MCF 10A (cell line): ENCODE data around the gene ADARB2. TPM values are rescaled to one million over a fixed set of nuclear protein-coding genes. Genes with fewer than 3 reads are reported as not detected.

Experiments used
- BruUV-seq: library from RNA; stranded (reverse); fragments of 400-500 nt; replicated peaks from 2 replicates; lab custom pipeline; 2021; lab: Mats Ljungman, UMichigan
- CTCF ChIA-PET: fragments of 300-600 bp; sonication (Branson Sonifier 250); formaldehyde crosslinking; extraction: SDS; loops from one replicate; lab custom pipeline; 2021; ENCODE audit warnings: antibody characterized with exemption, inconsistent platforms; lab: Yijun Ruan, JAX
- POLR2A ChIA-PET: fragments of 300-600, 350-650 bp; sonication (Branson Sonifier 250); formaldehyde crosslinking; extraction: SDS; loops from one replicate; lab custom pipeline; 2020; ENCODE audit warnings: antibody characterized with exemption, inconsistent platforms; lab: Yijun Ruan, JAX
- DNase-seq: peaks from one replicate; pipeline ENCODE4 v3.0.0-alpha.2; 2018; ENCODE audit not compliant: unreplicated experiment
- H3K27ac Mint-ChIP-seq: one replicate; pipeline ENCODE4 v1.8.0; 2022; ENCODE audit warnings: mild to moderate bottlenecking, low read depth, mixed read lengths; ENCODE audit not compliant: unreplicated experiment
- H3K27me3 Mint-ChIP-seq: one replicate; pipeline ENCODE4 v1.8.0; 2022; ENCODE audit warnings: mixed read lengths; ENCODE audit not compliant: insufficient read depth, unreplicated experiment
- H3K36me3 Mint-ChIP-seq: one replicate; pipeline ENCODE4 v1.8.0; 2022; ENCODE audit warnings: mild to moderate bottlenecking, moderate library complexity, mixed read lengths; ENCODE audit not compliant: insufficient read depth, unreplicated experiment
- H3K4me1 Mint-ChIP-seq: one replicate; pipeline ENCODE4 v1.8.0; 2022; ENCODE audit warnings: mixed read lengths; ENCODE audit not compliant: insufficient read depth, unreplicated experiment
- H3K4me3 Mint-ChIP-seq: one replicate; pipeline ENCODE4 v1.8.0; 2022; ENCODE audit warnings: mild to moderate bottlenecking, moderate library complexity, mixed read lengths; ENCODE audit not compliant: unreplicated experiment
- H3K9me3 Mint-ChIP-seq: one replicate; pipeline ENCODE4 v1.8.0; 2022; ENCODE audit warnings: mixed read lengths; ENCODE audit not compliant: unreplicated experiment
- CTCF ChIP-seq: fragments of 200-600 bp; IDR thresholded peaks from one replicate; pipeline ENCODE4 v1.8.0; 2022; ENCODE audit warnings: antibody characterized with exemption, mild to moderate bottlenecking; ENCODE audit not compliant: unreplicated experiment
- intact Hi-C: fragments of 100-400 bp; cut with micrococcal nuclease; formaldehyde crosslinking; loops from 2 replicates; pipeline ENCODE4 v1.14.1; 2022
- total RNA-seq: library from RNA; stranded (reverse); gene quantifications from 2 replicates; pipeline ENCODE4 v1.2.3, GENCODE V29; 2022

ADARB2 gene
- total RNA-seq, 1 experiment from 2014 or later, result 0.96 TPM

GRCh38 chr10:1476455-1476803 is 260.9 kb downstream of the ADARB2 start:
- Mint-ChIP-seq H3K9me3 (peaks cover 7% of the 10 kb centered on the region), H3K4me1 (no peaks in the 10 kb centered on the region), H3K27me3 (peaks cover 7% of the 10 kb centered on the region), H3K4me3 (no peak overlapping the region), H3K27ac (no peak overlapping the region), H3K36me3 (no peaks in the 10 kb centered on the region)
- CTCF ChIA-PET, result no interaction called here
- POLR2A ChIA-PET, result no interaction called here
- no peak for DNase-seq
- BruUV-seq, result no TSS peak
- intact Hi-C loops, result no loop called here
- TF ChIP-seq CTCF, result no peak

DNA sequence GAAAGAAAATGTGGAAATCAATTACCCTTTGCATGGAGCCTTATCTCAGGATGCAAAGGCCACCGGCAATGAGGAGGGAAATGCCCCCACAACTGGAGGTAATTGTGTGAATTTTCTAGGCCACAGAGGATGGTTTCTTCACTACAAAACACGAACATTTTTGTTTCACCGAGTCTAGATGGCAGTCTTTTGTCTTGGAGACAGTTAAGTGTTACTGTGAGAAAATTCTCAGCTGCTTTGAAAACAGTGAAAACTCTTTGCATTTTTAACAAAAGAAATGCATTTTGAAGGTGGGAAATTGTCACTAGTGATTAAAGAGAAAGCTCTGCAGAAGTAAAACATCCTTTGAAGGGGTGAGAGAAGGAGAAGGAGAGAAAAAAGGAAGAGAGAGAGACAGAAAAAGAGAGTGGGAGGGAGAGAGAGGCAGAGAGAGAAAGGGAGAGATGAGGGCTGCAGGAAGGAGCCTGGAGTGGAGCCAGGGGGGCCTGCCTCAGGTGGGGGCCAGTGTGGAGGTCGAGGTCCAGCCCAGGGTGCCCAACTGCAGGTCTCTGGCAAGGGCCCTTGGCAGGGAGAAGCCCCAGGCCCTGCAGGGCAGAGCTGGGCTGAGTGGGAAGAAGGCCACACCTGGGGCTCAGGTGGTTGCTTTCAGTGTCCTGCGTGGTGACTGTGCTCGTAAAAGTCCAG is 261.4 kb downstream of the ADARB2 start:
- Mint-ChIP-seq H3K27ac (no peak overlapping the region), H3K9me3 (peaks cover 7% of the 10 kb centered on the region), H3K4me3 (no peak overlapping the region), H3K36me3 (no peaks in the 10 kb centered on the region), H3K27me3 (peaks cover 2% of the 10 kb centered on the region), H3K4me1 (no peaks in the 10 kb centered on the region)
- TF ChIP-seq CTCF, result no peak
- BruUV-seq, result no TSS peak
- intact Hi-C loops, result no loop called here
- ChIA-PET CTCF (no interaction called here), POLR2A (no interaction called here)
- DNase-seq, result no peak

DNA sequence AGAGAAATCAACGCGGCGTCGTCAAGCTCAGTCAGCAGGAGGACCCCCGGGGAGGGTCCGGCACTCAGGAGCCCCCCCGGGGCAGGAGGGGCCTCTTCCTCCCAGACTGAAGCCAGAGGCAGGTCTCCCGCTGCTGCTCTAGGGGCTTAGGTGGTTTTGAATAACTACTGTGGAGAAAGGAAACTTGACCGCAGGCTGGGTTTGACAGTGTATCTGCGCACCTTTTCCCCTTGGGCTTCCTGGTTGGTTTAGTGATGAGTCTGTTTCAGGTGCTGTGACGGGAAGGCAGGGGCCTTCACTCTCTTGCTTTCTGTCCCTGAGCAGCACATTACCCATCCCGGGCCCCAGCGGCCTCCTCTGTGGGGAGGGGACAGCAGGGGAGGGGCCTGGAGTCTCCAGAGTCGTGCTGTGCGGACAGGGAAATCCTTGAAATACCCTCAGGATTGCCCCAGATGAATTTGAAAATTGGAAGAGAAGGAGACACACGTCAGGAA is 262.2 kb downstream of the ADARB2 start:
- Mint-ChIP-seq H3K27ac (no peak overlapping the region), H3K27me3 (peaks cover 4% of the 10 kb centered on the region), H3K36me3 (no peaks in the 10 kb centered on the region), H3K4me3 (no peak overlapping the region), H3K4me1 (no peaks in the 10 kb centered on the region), H3K9me3 (peaks cover 7% of the 10 kb centered on the region)
- no peak for TF ChIP-seq CTCF
- CTCF ChIA-PET, result no interaction called here
- DNase-seq, result no peak
- POLR2A ChIA-PET, result no interaction called here
- no TSS peak for BruUV-seq
- intact Hi-C loops, result no loop called here

- intact Hi-C loops, result no loop called here
- DNase-seq, result no peak
- Mint-ChIP-seq H3K36me3 (no peaks in the 10 kb centered on the region), H3K9me3 (peaks cover 7% of the 10 kb centered on the region), H3K27me3 (peaks cover 10% of the 10 kb centered on the region), H3K27ac (no peak overlapping the region), H3K4me3 (no peak overlapping the region), H3K4me1 (no peaks in the 10 kb centered on the region)
- ChIA-PET POLR2A (no interaction called here), CTCF (interaction anchor here (1.3 kb wide), 1 partner anchor 36 kb away, joined by 4 read pairs; no protein-coding TSS in a partner anchor)
- BruUV-seq, result no TSS peak
- TF ChIP-seq CTCF, result no peak
Observed at GRCh38 chr10:1474376-1475097, 262.8 kb downstream of the ADARB2 start.
